ENCODE measurements around the gene SLC13A5.

The SLC13A5 gene

DNA sequence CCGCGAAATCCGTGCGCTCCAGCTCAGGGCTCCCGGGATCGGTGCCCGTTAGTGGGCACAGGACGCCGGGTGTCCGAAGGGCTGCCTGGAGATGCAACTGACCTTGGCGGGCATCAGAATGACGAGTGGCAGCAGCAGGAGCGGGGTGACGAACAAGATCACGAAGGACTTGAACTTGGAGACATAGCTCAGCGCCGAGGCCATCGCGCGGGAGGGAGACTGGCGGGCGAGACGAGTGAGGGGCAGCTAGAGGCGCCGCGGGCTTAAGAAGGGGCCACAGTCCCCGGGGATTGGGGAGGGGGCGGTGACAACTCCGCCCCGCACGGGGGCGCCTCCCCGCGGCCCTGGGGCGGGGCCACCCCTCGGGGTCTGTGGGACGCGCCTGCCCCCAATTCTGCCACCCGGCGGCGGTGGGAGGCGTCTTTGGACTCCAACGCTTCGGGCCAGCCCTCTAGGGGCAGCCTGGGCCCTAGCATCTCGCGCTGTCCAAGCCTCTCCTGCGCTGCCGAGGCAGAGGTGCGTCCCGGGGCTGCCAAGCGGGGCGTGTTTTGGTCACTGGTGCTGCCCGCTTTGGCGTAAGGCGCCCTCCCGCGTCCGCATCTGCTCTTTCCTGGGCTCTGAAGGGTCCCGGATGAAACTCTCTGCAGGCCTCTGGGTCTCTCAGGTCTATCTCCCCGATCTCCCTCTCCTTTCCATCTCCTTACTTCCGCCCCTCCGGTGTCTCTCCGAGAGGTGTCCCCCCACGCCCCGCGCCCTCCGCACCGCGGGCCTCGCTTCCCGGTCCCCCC is at the start of gene SLC13A5:
Gene SLC13A5, minus strand, starts transcription at position 240 of the 788 bp plus-strand sequence. Its CDS starts 36 bp downstream, at position 204.
- no peak for DNase-seq (ENCODE audit: low read depth)
- TF ChIP-seq, protein P1, sequence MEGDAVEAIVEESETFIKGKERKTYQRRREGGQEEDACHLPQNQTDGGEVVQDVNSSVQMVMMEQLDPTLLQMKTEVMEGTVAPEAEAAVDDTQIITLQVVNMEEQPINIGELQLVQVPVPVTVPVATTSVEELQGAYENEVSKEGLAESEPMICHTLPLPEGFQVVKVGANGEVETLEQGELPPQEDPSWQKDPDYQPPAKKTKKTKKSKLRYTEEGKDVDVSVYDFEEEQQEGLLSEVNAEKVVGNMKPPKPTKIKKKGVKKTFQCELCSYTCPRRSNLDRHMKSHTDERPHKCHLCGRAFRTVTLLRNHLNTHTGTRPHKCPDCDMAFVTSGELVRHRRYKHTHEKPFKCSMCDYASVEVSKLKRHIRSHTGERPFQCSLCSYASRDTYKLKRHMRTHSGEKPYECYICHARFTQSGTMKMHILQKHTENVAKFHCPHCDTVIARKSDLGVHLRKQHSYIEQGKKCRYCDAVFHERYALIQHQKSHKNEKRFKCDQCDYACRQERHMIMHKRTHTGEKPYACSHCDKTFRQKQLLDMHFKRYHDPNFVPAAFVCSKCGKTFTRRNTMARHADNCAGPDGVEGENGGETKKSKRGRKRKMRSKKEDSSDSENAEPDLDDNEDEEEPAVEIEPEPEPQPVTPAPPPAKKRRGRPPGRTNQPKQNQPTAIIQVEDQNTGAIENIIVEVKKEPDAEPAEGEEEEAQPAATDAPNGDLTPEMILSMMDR (IDR thresholded peaks at IDR 0.05; ENCODE audit: control insufficient read depth, extremely low read depth, insufficient read depth), result peak; percentile 30; the same call in 1 of the 2 replicates
- H3K4me3 ChIP-seq (ENCODE audit: low read depth, low read length), result no peak within 1 kb of the TSS

DNA sequence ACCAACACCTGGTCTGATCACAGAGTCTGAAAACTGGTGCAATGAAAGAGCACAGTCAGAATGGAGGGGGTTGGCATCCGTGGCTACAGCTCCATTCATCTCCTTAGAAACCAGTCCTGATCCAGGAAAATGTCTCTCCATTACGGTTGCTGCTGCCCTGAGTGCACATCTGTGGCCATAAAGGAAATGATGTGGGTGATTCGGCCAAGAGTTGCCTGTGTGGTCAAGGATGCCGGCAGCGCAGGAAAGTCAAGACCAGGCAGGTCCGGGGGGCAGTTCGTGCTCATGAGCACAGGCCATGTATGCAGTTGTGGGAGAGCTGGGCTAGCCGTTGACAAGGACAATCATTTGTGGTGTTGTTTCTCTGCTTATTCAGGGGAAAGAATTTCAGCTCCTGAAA is 48.6 kb upstream of the SLC13A5 start:
- no peak for DNase-seq (ENCODE audit: low read depth)
- TF ChIP-seq, protein P1 (IDR thresholded peaks at IDR 0.05; ENCODE audit: control insufficient read depth, extremely low read depth, insufficient read depth), result no peak
- H3K4me3 ChIP-seq (ENCODE audit: low read depth, low read length), result no peak overlapping the region

DNA sequence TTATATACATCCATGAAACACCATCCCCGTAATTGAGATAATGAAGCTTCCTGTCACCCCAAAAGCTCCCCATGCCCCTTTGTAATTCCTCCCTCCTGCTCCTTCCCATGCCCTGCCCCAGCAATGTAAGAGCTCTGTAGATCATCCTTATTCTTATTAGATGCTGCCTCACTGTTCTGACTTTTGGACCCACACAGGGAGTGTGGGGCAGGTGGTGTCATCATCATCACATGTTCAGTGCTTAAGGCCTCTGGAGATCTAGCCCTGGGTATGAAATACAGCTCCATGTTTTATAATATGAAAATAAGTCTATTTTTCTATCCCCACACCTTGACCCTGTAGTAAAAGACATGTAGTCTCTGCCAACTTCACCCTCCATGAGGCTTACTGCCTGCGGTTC is 44.6 kb upstream of the SLC13A5 start:
- TF ChIP-seq, protein P1 (IDR thresholded peaks at IDR 0.05; ENCODE audit: control insufficient read depth, extremely low read depth, insufficient read depth), result no peak
- no peak for DNase-seq (ENCODE audit: low read depth)
- no peak overlapping the region for H3K4me3 ChIP-seq (ENCODE audit: low read depth, low read length)

DNA sequence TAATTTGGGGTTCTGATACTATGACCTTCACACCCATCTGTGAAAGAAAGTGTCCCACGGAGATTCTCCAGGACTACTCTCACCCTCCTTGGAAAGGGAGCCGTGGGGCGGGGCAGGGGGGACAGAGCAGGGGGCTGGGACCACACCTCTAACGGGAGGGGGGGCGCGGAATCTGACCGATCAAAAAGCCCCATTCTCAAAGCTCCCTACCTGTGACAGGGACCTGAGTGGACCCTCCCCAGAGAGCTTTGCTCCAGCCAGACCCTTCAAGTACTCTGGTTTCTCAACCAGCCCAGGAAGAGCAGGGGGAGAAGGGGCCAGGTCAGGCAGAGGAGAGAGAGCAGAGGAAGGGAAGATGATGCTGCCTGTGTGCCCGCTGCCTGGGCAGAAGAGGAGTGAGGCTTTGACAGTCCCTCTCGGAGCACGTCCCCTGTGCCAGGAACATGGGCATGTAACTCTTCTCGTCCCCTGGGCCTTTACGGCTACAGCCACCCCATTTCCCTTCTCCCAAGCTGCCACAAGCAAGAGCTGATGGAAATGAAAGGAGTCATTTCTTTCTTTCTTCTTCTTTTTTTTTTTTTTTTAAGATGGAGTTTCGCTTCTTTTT is 43.4 kb upstream of the SLC13A5 start:
- TF ChIP-seq, protein P1 (IDR thresholded peaks at IDR 0.05; ENCODE audit: control insufficient read depth, extremely low read depth, insufficient read depth), result no peak
- DNase-seq (ENCODE audit: low read depth), result no peak
- no peak overlapping the region for H3K4me3 ChIP-seq (ENCODE audit: low read depth, low read length)

DNA sequence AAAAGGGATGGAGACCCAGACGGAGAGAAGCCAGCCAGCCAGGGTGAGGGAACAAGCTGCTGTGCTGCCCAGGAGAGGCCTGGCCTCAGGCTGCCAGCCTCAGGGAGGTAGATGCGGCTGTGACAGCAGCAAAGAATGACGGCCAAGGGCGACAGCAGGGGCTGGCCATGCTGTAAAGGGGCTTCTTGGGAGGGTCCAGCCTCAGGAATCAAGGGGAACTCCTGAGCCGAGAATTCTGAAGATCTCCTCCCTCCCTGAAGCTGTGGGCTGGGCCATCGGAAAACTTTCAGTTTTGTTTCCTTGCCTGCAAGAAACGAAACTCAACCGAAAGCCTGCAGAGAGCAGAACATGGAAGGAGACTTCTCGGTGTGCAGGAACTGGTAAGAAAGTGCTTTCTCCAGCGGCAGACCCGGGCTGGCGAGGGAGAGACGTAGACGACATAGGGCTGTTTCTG is 42.6 kb upstream of the SLC13A5 start, which contains the start of gene XAF1:
Gene XAF1, plus strand, starts transcription at position 316 of the 454 bp plus-strand sequence. Its CDS starts 33 bp downstream, at position 349.
- no peak for DNase-seq (ENCODE audit: low read depth)
- TF ChIP-seq, protein P1 (IDR thresholded peaks at IDR 0.05; ENCODE audit: control insufficient read depth, extremely low read depth, insufficient read depth), result no peak
- H3K4me3 ChIP-seq (ENCODE audit: low read depth, low read length), result no peak within 1 kb of the TSS

DNA sequence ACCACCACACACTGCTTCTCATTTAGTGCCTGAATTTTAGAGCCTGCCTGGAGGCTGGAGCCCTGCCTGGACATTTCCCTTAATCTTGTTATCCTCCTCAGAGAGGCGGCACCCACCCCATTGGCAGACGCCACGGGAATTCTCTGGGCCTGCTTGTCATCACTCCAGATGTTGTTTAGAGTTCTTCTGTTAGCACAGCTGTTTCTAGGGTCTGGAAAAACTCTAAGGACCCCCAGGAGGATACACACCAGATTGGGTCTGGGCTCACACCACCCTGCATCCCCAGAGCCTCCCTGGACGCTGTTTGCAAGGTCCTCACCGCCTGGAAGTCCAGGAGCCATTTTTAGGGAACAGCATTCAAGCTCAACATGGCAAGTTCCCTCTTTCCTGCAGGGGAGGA is 42.1 kb upstream of the SLC13A5 start:
- TF ChIP-seq, protein P1 (IDR thresholded peaks at IDR 0.05; ENCODE audit: control insufficient read depth, extremely low read depth, insufficient read depth), result no peak
- H3K4me3 ChIP-seq (ENCODE audit: low read depth, low read length), result no peak overlapping the region
- DNase-seq (ENCODE audit: low read depth), result no peak

Measured in LNCaP clone FGC (cell line).